ENCODE data around the gene APMAP. TPM values are rescaled to one million over a fixed set of nuclear protein-coding genes. Genes with fewer than 3 reads are reported as not detected.

Gene APMAP
- total RNA-seq, 1 experiment from 2014 or later = 82.7 TPM

DNA sequence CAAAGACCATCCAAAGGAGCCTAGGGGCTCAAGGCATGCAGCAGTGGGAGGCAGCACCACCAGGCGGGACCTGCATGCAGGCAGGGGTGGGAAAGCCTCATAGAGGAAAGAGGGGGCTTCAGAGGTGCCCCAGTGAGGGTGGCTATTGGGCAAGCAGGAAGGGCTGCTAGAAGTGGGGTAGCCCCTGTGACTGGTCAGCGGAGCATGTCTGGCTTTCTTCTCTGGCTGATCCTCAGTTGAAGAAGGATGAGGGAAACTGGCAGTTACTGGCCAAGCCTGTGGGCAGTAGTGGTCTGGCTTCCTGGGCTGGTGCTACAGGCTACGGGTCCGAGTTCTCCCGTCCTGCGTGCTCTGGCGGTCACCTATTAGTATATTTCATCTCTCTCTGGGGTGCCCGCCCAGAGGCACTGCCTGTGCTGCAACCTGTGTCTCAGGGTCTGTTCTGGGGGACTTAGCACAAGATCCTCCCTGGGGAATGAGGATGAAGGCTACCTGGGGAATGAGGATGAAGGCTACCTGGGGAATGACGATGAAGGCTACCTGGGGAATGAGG lies 79.4 kb downstream of the APMAP start:
- Histone ChIP-seq H3K4me2 (ENCODE audit: low read length) (no peak overlapping the region), H3K4me1 (ENCODE audit: control insufficient read depth in 1 of 2, insufficient read depth in 2 of 2, low read length in 2 of 2) (no peaks in the 10 kb centered on the region), H3K27me3 (ENCODE audit: insufficient read depth, low read length) (peaks cover 23% of the 10 kb centered on the region; the same call in 1 of the 2 replicates), H3K27ac (ENCODE audit: low read depth, low read length) (no peak overlapping the region), H3K79me2 (ENCODE audit: insufficient read depth, low read length) (no peaks in the 10 kb centered on the region), H4K20me1 (ENCODE audit: insufficient read depth) (no peaks in the 10 kb centered on the region), H3K36me3 (ENCODE audit: control insufficient read depth in 1 of 2, insufficient read depth in 2 of 2, low read length in 2 of 2) (no peaks in the 10 kb centered on the region), H3K9me2 (ENCODE audit: insufficient read depth) (no peaks in the 10 kb centered on the region), H3K4me3 (replicated peaks in 1 of 2; ENCODE audit: low read depth in 1 of 2, low read length in 2 of 2) (no peak overlapping the region), H3K9me3 (ENCODE audit: control insufficient read depth in 1 of 2, insufficient read depth in 1 of 2, low read depth in 1 of 2, low read length in 2 of 2) (no peaks in the 10 kb centered on the region), H3K9ac (ENCODE audit: low read length) (no peak overlapping the region), H2AFZ (ENCODE audit: low read depth, low read length, poor library complexity, severe bottlenecking) (no peak overlapping the region)
- ChIA-PET CTCF (no interaction called here), RAD21 (ENCODE audit: low non-redundant PET in 1 of 2, low total read pairs in 2 of 2, uncharacterized antibody in 2 of 2, unreplicated experiment in 2 of 2) (no interaction called here), POLR2A (no interaction called here)
- no peak for DNase-seq (ENCODE audit: low read depth, low spot score)
- ATAC-seq = no peak
- BruUV-seq (replicated peaks) = no TSS peak
- TF ChIP-seq SRF (IDR thresholded peaks at IDR 0.05; ENCODE audit: low read depth) = no peak
- TF ChIP-seq, protein P1, sequence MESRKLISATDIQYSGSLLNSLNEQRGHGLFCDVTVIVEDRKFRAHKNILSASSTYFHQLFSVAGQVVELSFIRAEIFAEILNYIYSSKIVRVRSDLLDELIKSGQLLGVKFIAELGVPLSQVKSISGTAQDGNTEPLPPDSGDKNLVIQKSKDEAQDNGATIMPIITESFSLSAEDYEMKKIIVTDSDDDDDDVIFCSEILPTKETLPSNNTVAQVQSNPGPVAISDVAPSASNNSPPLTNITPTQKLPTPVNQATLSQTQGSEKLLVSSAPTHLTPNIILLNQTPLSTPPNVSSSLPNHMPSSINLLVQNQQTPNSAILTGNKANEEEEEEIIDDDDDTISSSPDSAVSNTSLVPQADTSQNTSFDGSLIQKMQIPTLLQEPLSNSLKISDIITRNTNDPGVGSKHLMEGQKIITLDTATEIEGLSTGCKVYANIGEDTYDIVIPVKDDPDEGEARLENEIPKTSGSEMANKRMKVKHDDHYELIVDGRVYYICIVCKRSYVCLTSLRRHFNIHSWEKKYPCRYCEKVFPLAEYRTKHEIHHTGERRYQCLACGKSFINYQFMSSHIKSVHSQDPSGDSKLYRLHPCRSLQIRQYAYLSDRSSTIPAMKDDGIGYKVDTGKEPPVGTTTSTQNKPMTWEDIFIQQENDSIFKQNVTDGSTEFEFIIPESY (IDR thresholded peaks at IDR 0.05; ENCODE audit: extremely low read depth, insufficient replicate concordance, low read length) = no peak
- TF ChIP-seq, protein P2, sequence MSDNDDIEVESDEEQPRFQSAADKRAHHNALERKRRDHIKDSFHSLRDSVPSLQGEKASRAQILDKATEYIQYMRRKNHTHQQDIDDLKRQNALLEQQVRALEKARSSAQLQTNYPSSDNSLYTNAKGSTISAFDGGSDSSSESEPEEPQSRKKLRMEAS (IDR thresholded peaks at IDR 0.05) = no peak
- no peak for TF ChIP-seq EZH2 (IDR thresholded peaks at IDR 0.05)
- no peak for TF ChIP-seq TCF7L2 (IDR thresholded peaks at IDR 0.05; ENCODE audit: borderline replicate concordance, extremely low read depth, insufficient read depth, insufficient read length)
- no peak for TF ChIP-seq YY1 (IDR thresholded peaks at IDR 0.05; ENCODE audit: extremely low read depth, insufficient replicate concordance, low read depth, low read length)
- TF ChIP-seq ZNF274 (IDR thresholded peaks at IDR 0.05; ENCODE audit: low read depth, low read length) = no peak
- no peak for TF ChIP-seq ZFX (IDR thresholded peaks at IDR 0.05)
- TF ChIP-seq SP1 (IDR thresholded peaks at IDR 0.05; ENCODE audit: low read depth) = no peak
- TF ChIP-seq CEBPB (IDR thresholded peaks at IDR 0.05; ENCODE audit: low read depth) = no peak
- intact Hi-C loops (cut with micrococcal nuclease) = loop anchor here (10.0 kb wide), 1 partner anchor 378 kb away; no protein-coding TSS in a partner anchor

Other genes with a start within 250 kb of the APMAP start
- gene CST7, start 43.5 kb downstream of the APMAP start, total RNA-seq (2021; ENCODE audit: unreplicated experiment) = not detected
- gene ACSS1, start 65.4 kb upstream of the APMAP start, total RNA-seq (2021; ENCODE audit: unreplicated experiment) = 0.27 TPM
- not detected for gene VSX1, start 89.4 kb upstream of the APMAP start, total RNA-seq (2021; ENCODE audit: unreplicated experiment)
- 89.2 TPM for gene ENTPD6, start 203.0 kb upstream of the APMAP start, total RNA-seq (2021; ENCODE audit: unreplicated experiment)